HG02759 (cell line): ENCODE measurements around the gene TNNI2.
"Not testable (repeated sequence)": the region's sequence is repeated elsewhere in the genome, so short reads cannot be mapped to it uniquely, and the experiment has no call there.

Experiments used
- ATAC-seq: cut with Tn5 transposase; IDR thresholded peaks from one replicate; pipeline ENCODE4 v1.9.1; 2021; ENCODE audit warnings: mild to moderate bottlenecking, moderate library complexity; ENCODE audit not compliant: unreplicated experiment

TNNI2 gene

GRCh38 chr11:1871531-1871930 is 32.8 kb downstream of the TNNI2 start:
- no peak for ATAC-seq

- ATAC-seq: no peak
These were observed 33.6 kb downstream of the TNNI2 start for GRCh38 chr11:1872267-1872985.

GRCh38 chr11:1873048-1873812 is 34.4 kb downstream of the TNNI2 start:
- ATAC-seq: no peak

GRCh38 chr11:1873813-1874150 is 35.0 kb downstream of the TNNI2 start:
- not testable (repeated sequence) for ATAC-seq

GRCh38 chr11:1874441-1875092 is 35.8 kb downstream of the TNNI2 start:
- not testable (repeated sequence) for ATAC-seq

- no peak for ATAC-seq
These were observed 36.5 kb downstream of the TNNI2 start for GRCh38 chr11:1875093-1875850.

- not testable (repeated sequence) for ATAC-seq
These were observed 37.1 kb downstream of the TNNI2 start for GRCh38 chr11:1875851-1876301.

GRCh38 chr11:1876361-1877063 is 37.7 kb downstream of the TNNI2 start:
- ATAC-seq: no peak

- no peak for ATAC-seq
These were observed 38.7 kb downstream of the TNNI2 start for GRCh38 chr11:1877211-1878136.

GRCh38 chr11:1878137-1879031 is 39.6 kb downstream of the TNNI2 start:
- no peak for ATAC-seq

GRCh38 chr11:1879342-1879940 is 40.7 kb downstream of the TNNI2 start:
- no peak for ATAC-seq

GRCh38 chr11:1879941-1880720 is 41.4 kb downstream of the TNNI2 start:
- no peak for ATAC-seq

- ATAC-seq: no peak
These were observed 42.1 kb downstream of the TNNI2 start for GRCh38 chr11:1880746-1881441.

- no peak for ATAC-seq
These were observed 42.9 kb downstream of the TNNI2 start for GRCh38 chr11:1881442-1882264.

- ATAC-seq: peak; percentile 80
These were observed 43.8 kb downstream of the TNNI2 start for GRCh38 chr11:1882265-1883238.
